Endothelial cell of umbilical vein (primary cell): ENCODE data around the gene KIAA2012. TPM values are rescaled to one million over a fixed set of nuclear protein-coding genes. Genes with fewer than 3 reads are reported as not detected.

Source experiments
- BruUV-seq: library from RNA; stranded (reverse); fragments of 400-500 nt; replicated peaks from 2 replicates; lab custom pipeline; 2021; lab: Mats Ljungman, UMichigan
- CTCF ChIA-PET: fragments of 300-600, 350-600 bp; sonication (Branson Sonifier 250); formaldehyde crosslinking; loops from one replicate; lab custom pipeline; 2021; ENCODE audit warnings: antibody characterized with exemption, inconsistent platforms; lab: Charles Lee
- POLR2A ChIA-PET: fragments of 300-600, 350-600 bp; sonication (Branson Sonifier 250); formaldehyde crosslinking; loops from one replicate; lab custom pipeline; 2021; ENCODE audit warnings: antibody characterized with exemption, inconsistent platforms; lab: Charles Lee
- DNase-seq: peaks from one replicate; pipeline ENCODE4 v3.0.0-alpha.2; 2011; ENCODE audit warnings: low read depth, low spot score
- FAIRE-seq: peaks from 2 replicates; lab custom pipeline; 2011; peaks lifted over from hg19 to GRCh38; lab: Jason Lieb, UNC
- H2AFZ ChIP-seq: 2 replicates; pipeline ENCODE4 v1.6.0; 2012; ENCODE audit warnings: low read depth, low read length, control low read depth, inconsistent platforms
- H3K27ac ChIP-seq: 2 replicates; pipeline ENCODE4 v1.5.1; 2011; ENCODE audit warnings: low read depth, mild to moderate bottlenecking, control low read depth, low read length, moderate library complexity; ENCODE audit not compliant: insufficient read depth
- H3K27me3 ChIP-seq, 2 experiments: 2 replicates each; pipeline versions ENCODE4 v1.6.0 to v1.6.1; 2011; ENCODE audit warnings: low read length in 2 of 2, mixed read lengths in 1 of 2; ENCODE audit not compliant: control insufficient read depth in 2 of 2, insufficient read depth in 2 of 2
- H3K36me3 ChIP-seq, 2 experiments: 2 replicates in 1 of 2; 3 replicates in 1 of 2; pipeline ENCODE4 v1.5.1; 2011; ENCODE audit warnings: low read length in 2 of 2, mild to moderate bottlenecking in 1 of 2, moderate library complexity in 1 of 2; ENCODE audit not compliant: control insufficient read depth in 2 of 2, insufficient read depth in 2 of 2; ENCODE audit errors: extremely low read depth in 1 of 2
- H3K4me1 ChIP-seq: 3 replicates; pipeline ENCODE4 v1.5.1; 2011; ENCODE audit warnings: mild to moderate bottlenecking, low read length; ENCODE audit not compliant: control insufficient read depth, insufficient read depth; ENCODE audit errors: extremely low read depth
- H3K4me2 ChIP-seq: 2 replicates; pipeline ENCODE4 v1.6.1; 2011; ENCODE audit warnings: low read length, control low read depth, mixed read lengths; ENCODE audit not compliant: insufficient read depth
- H3K4me3 ChIP-seq, 3 experiments: fragments of 200-600 bp in 1 of 3; sonication (generic), shearing (Covaris generic) in 1 of 3; replicated peaks in 1 of 3; 2 replicates each; pipeline ENCODE4 v1.5.1; 2011 to 2016; ENCODE audit warnings: control low read depth in 3 of 3, low read length in 3 of 3, mild to moderate bottlenecking in 2 of 3, inconsistent platforms in 1 of 3, low read depth in 1 of 3, moderate library complexity in 1 of 3; ENCODE audit not compliant: insufficient read depth in 1 of 3
- H3K79me2 ChIP-seq: 2 replicates; pipeline ENCODE4 v1.6.0; 2012; ENCODE audit warnings: low read length, inconsistent platforms; ENCODE audit not compliant: control insufficient read depth, insufficient read depth
- H3K9ac ChIP-seq: replicated peaks from 2 replicates; pipeline ENCODE3; 2011; ENCODE audit warnings: low read length, control low read depth; ENCODE audit not compliant: insufficient read depth; ENCODE audit errors: extremely low read depth
- H3K9me1 ChIP-seq: replicated peaks from 3 replicates; pipeline ENCODE4 v1.6.0; 2011; ENCODE audit warnings: mild to moderate bottlenecking, low read length; ENCODE audit not compliant: control insufficient read depth, insufficient read depth; ENCODE audit errors: extremely low read depth
- H3K9me3 ChIP-seq: replicated peaks from 2 replicates; pipeline ENCODE4 v1.5.1; 2012; ENCODE audit warnings: low read length, inconsistent platforms; ENCODE audit not compliant: control insufficient read depth, insufficient read depth
- H4K20me1 ChIP-seq: replicated peaks from 2 replicates; pipeline ENCODE3; 2011; ENCODE audit warnings: mild to moderate bottlenecking, low read length; ENCODE audit not compliant: control insufficient read depth, insufficient read depth; ENCODE audit errors: extremely low read depth
- CTCF ChIP-seq, 2 donors: IDR thresholded peaks; 1 replicate in 1 of 2; 2 replicates in 1 of 2; pipeline ENCODE4 v1.5.1; 2011; ENCODE audit warnings: low read length in 2 of 2, mild to moderate bottlenecking in 2 of 2, moderate library complexity in 2 of 2, control low read depth in 1 of 2, inconsistent platforms in 1 of 2, low read depth in 1 of 2; ENCODE audit not compliant: insufficient read depth in 1 of 2; ENCODE audit errors: extremely low read depth in 1 of 2
- EZH2 ChIP-seq: IDR thresholded peaks from 2 replicates; pipeline ENCODE4 v1.6.1; 2012; ENCODE audit warnings: borderline replicate concordance, low read depth, mild to moderate bottlenecking, moderate library complexity, low read length, inconsistent platforms; ENCODE audit not compliant: severe bottlenecking
- FOS ChIP-seq: IDR thresholded peaks from 2 replicates; pipeline ENCODE4 v1.6.1; 2011; ENCODE audit warnings: mild to moderate bottlenecking, low read length, moderate library complexity, borderline replicate concordance; ENCODE audit not compliant: insufficient read depth
- GATA2 ChIP-seq: IDR thresholded peaks from 2 replicates; pipeline ENCODE4 v1.7.0; 2011; ENCODE audit warnings: low read depth, mild to moderate bottlenecking, moderate library complexity, mixed read lengths, low read length; ENCODE audit not compliant: insufficient read length, insufficient read depth
- JUN ChIP-seq: IDR thresholded peaks from 2 replicates; pipeline ENCODE4 v1.6.1; 2011; ENCODE audit warnings: borderline replicate concordance, low read depth; ENCODE audit not compliant: insufficient read length, insufficient read depth
- MAX ChIP-seq: IDR thresholded peaks from 2 replicates; pipeline ENCODE4 v1.6.1; 2011; ENCODE audit not compliant: insufficient read depth, insufficient read length
- MYC ChIP-seq: IDR thresholded peaks from one replicate; pipeline ENCODE4 v1.6.1; 2011; ENCODE audit warnings: mild to moderate bottlenecking, low read depth, low read length
- POLR2A ChIP-seq: IDR thresholded peaks from 2 replicates; pipeline ENCODE4 v1.6.1; 2012; ENCODE audit warnings: low read depth, mild to moderate bottlenecking, control low read depth, low read length
- POLR2AphosphoS5 ChIP-seq: IDR thresholded peaks from 2 replicates; pipeline ENCODE4 v1.6.1; 2012; ENCODE audit warnings: low read depth, mild to moderate bottlenecking, control low read depth, low read length, moderate library complexity; ENCODE audit not compliant: insufficient read depth
- dilution Hi-C: fragments of 300-500 bp; cut with MboI; formaldehyde crosslinking; loops from one replicate; pipeline ENCODE4 v1.15.0; 2019; ENCODE audit warnings: low sequenced_read_pairs; ENCODE audit not compliant: extremely low pct_ligation_motif_present
- intact Hi-C: fragments of 100-400 bp; cut with micrococcal nuclease; formaldehyde crosslinking; loops from one replicate; pipeline ENCODE4 v1.10.0; 2022
- polyA plus RNA-seq, 4 experiments: library from polyadenylated mRNA; depleted of rRNA in 3 of 4; stranded (reverse) in 3 of 4; unstranded in 1 of 4; fragments of >200 nt; gene quantifications; 2 replicates each; pipeline versions ENCODE4 v1.2.1 to v1.2.3, GENCODE V29; 2011 to 2012; ENCODE audit warnings: missing spikeins in 1 of 4
- total RNA-seq: library from RNA; stranded (reverse); gene quantifications from 2 replicates; pipeline ENCODE4 v1.2.3, GENCODE V29; 2021

KIAA2012 gene
- total and polyA plus RNA-seq, 2 donors (not counting 3 experiments of a cell fraction or from before 2014, with no cell fraction given), result not detected

GRCh38 chr2:202178346-202178958 lies 105.4 kb downstream of the KIAA2012 start:
- Histone ChIP-seq H3K27ac (no peak overlapping the region), H3K4me2 (no peak overlapping the region), H3K27me3 (no peaks in the 10 kb centered on the region), H3K4me3 (no peak overlapping the region), H3K9me1 (no peaks in the 10 kb centered on the region), H3K4me1 (no peaks in the 10 kb centered on the region), H2AFZ (no peak overlapping the region), H3K9ac (no peak overlapping the region), H3K36me3 (no peaks in the 10 kb centered on the region), H3K79me2 (no peaks in the 10 kb centered on the region), H3K9me3 (no peaks in the 10 kb centered on the region), H4K20me1 (no peaks in the 10 kb centered on the region)
- no TSS peak for BruUV-seq
- TF ChIP-seq EZH2, result no peak
- TF ChIP-seq CTCF (IDR thresholded peaks at IDR 0.05; ENCODE audit: extremely low read depth in 1 of 2, insufficient read depth in 1 of 2, low read depth in 1 of 2, low read length in 2 of 2), result peak; percentile 67 to 79
- POLR2A ChIA-PET, result no interaction called here
- dilution Hi-C loops, result no loop called here
- peak; percentile 70 for DNase-seq
- CTCF ChIA-PET, result interaction anchor here (0.6 to 7.5 kb wide), 21 partner anchors 9 to 942 kb away, joined by 3 to 92 read pairs (median 4); partner anchors contain the start of genes STRADB and TRAK2
- intact Hi-C loops, result loop anchor here (1.0 to 2.0 kb wide), 5 partner anchors 74 to 942 kb away; no protein-coding TSS in a partner anchor
- FAIRE-seq, result peak; percentile 87

GRCh38 chr2:202184557-202184956 lies 111.5 kb downstream of the KIAA2012 start:
- Histone ChIP-seq H3K4me3 (no peak overlapping the region), H3K9me3 (no peaks in the 10 kb centered on the region), H2AFZ (no peak overlapping the region), H3K9ac (no peak overlapping the region), H4K20me1 (no peaks in the 10 kb centered on the region), H3K79me2 (no peaks in the 10 kb centered on the region), H3K27ac (no peak overlapping the region), H3K27me3 (no peaks in the 10 kb centered on the region), H3K4me1 (peaks cover 8% of the 10 kb centered on the region), H3K36me3 (no peaks in the 10 kb centered on the region), H3K4me2 (no peak overlapping the region), H3K9me1 (no peaks in the 10 kb centered on the region)
- DNase-seq, result no peak
- BruUV-seq, result no TSS peak
- FAIRE-seq, result no peak
- POLR2A ChIA-PET, result no interaction called here
- CTCF ChIA-PET, result interaction anchor here (2.1 kb wide), 1 partner anchor 324 kb away, joined by 10 read pairs; no protein-coding TSS in a partner anchor
- intact Hi-C loops (no loop called here), dilution Hi-C loops (no loop called here)
- TF ChIP-seq POLR2AphosphoS5 (no peak), GATA2 (no peak), CTCF (IDR thresholded peaks at IDR 0.05; ENCODE audit: extremely low read depth in 1 of 2, insufficient read depth in 1 of 2, low read depth in 1 of 2, low read length in 2 of 2) (no peak), EZH2 (no peak), MYC (no peak), JUN (no peak), FOS (no peak), POLR2A (no peak), MAX (no peak)
